ENCODE results near the gene WAS.

The WAS gene

DNA sequence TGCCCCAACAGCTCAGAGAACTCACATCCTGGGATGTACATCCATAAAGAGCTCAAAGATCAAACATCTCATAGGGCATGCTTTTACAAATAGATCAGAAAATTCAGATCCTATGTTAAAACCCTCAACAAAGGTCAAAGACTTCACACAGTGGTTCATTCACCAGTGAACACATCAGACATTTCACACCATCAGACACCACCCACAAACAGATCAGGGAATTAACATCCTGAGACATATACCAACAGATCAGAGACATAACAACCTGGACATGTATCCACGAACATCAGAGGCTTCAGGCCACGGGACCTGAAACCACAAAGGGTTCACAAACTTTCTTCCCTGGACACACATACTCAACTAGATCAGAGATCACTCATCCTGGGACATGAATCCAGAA, 36.4 kb downstream of the WAS start:
- Histone ChIP-seq H3K4me1 (peaks cover 14% of the 10 kb centered on the region), H3K36me3 (no peaks in the 10 kb centered on the region), H4K20me1 (no peaks in the 10 kb centered on the region; the same call in 1 of the 2 replicates), H3K4me3 (no peak overlapping the region), H3K9me3 (no peaks in the 10 kb centered on the region), H3K4me2 (no peak overlapping the region), H3K9ac (no peak overlapping the region), H3K27ac (no peak overlapping the region), H3K27me3 (peaks cover 65% of the 10 kb centered on the region)
- TF ChIP-seq Cebpa-rat (IDR thresholded peaks at IDR 0.05): no peak

DNA sequence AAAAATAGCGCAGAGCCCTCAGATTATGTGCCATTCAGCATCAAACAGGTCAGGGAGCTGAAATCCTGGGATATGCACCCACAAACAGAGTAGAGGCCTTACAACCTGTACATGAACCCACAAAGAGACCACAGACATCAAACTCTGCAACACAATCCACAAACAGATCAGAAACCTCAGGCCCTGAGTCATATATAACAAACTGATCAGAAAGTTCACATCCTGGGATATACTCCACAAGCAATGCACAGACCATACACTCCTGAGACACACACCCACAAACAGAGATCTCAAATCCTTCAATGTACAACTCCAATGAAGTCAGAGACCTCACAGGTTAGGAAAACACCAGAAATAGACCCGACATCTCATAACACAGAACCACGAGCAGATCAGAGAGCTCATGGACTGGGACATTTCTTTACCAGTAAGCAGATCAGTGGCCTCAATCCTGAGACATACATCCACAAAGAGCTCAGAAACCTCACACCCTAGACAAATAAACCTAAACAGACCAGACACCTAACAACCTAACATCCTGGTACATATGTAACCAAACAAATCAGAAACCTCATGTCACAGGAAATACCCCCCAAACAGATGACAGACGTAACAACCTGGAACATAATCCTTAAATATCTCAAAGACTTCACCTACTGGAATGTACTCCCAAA, 37.1 kb downstream of the WAS start:
- Histone ChIP-seq H3K4me3 (no peak overlapping the region), H3K9ac (no peak overlapping the region), H3K9me3 (no peaks in the 10 kb centered on the region), H4K20me1 (no peaks in the 10 kb centered on the region; the same call in 1 of the 2 replicates), H3K4me1 (peaks cover 6% of the 10 kb centered on the region), H3K4me2 (no peak overlapping the region), H3K36me3 (no peaks in the 10 kb centered on the region), H3K27me3 (peaks cover 66% of the 10 kb centered on the region), H3K27ac (no peak overlapping the region)
- TF ChIP-seq Cebpa-rat (IDR thresholded peaks at IDR 0.05): no peak

DNA sequence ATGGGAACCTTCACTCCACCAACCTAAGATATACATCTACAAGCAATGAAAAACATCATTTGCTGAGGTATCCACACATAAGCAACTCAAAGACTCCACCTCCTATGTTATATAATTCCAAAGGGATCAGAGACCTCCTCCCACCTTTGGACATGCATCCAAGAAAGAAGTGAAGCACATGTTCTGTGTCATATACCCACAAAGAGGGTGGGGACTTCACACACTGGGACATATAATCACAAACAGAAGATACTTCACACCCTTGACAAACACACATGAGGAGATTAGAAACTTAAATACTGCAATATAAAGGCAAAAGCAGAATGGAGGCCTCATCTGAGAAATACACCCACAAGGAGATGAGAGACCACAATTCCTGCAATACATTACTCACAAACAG, 38.3 kb downstream of the WAS start:
- Histone ChIP-seq H3K9ac (no peak overlapping the region), H3K27ac (no peak overlapping the region), H3K4me3 (no peak overlapping the region), H4K20me1 (no peaks in the 10 kb centered on the region; the same call in 1 of the 2 replicates), H3K9me3 (no peaks in the 10 kb centered on the region), H3K4me1 (no peaks in the 10 kb centered on the region), H3K4me2 (no peak overlapping the region), H3K36me3 (no peaks in the 10 kb centered on the region), H3K27me3 (peaks cover 67% of the 10 kb centered on the region)
- no peak for TF ChIP-seq Cebpa-rat (IDR thresholded peaks at IDR 0.05)

DNA sequence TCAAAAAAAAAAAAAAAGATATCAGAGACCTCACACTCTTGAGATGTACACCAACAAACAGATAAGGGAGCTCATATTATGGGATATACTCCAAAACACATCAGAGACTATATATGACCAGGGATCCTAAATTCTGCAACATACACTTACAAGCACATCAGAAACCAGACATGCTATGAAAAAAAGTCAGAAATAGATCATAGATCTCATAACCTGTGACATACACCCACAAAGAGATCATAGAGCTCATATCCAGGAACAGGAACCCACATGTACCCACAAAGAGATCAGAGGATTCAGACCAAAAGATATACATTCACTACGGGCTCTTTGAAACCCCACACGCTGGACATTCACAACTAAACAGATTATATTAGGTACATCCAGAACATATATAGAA, 43.0 kb downstream of the WAS start:
- TF ChIP-seq Cebpa-rat (IDR thresholded peaks at IDR 0.05): no peak
- H3K9ac ChIP-seq: no peak overlapping the region
- peaks cover 13% of the 10 kb centered on the region; the same call in 1 of the 2 replicates for H4K20me1 ChIP-seq
- H3K27ac ChIP-seq: no peak overlapping the region
- H3K4me3 ChIP-seq: no peak overlapping the region
- H3K4me2 ChIP-seq: no peak overlapping the region
- no peaks in the 10 kb centered on the region for H3K36me3 ChIP-seq
- H3K9me3 ChIP-seq: no peaks in the 10 kb centered on the region
- H3K27me3 ChIP-seq: peaks cover 78% of the 10 kb centered on the region
- H3K4me1 ChIP-seq: no peaks in the 10 kb centered on the region

DNA sequence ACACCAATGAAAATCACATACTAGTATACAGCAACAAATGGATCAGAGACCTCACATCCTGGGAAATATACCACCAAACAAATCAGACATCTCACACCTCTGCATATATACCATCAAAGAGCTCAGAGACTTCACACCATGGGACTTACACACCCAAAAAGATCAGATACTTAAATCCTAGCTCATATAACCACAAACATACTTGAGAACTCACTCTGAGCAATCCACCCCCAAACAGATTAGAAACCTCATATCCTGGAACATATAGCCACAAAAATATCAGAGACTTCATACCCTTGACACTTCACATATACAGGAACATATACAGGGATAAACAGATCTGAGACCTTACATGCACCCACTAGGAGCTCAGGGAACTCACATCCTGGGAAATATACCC, 45.1 kb downstream of the WAS start:
- Histone ChIP-seq H3K4me3 (no peak overlapping the region), H4K20me1 (0 out of 2 replicates have a peak, but pooled peaks cover 13% of the 10 kb centered on the region), H3K27me3 (peaks cover 84% of the 10 kb centered on the region), H3K9me3 (no peaks in the 10 kb centered on the region), H3K9ac (no peak overlapping the region), H3K4me2 (no peak overlapping the region), H3K27ac (no peak overlapping the region), H3K36me3 (no peaks in the 10 kb centered on the region), H3K4me1 (no peaks in the 10 kb centered on the region)
- no peak for TF ChIP-seq Cebpa-rat (IDR thresholded peaks at IDR 0.05)

DNA sequence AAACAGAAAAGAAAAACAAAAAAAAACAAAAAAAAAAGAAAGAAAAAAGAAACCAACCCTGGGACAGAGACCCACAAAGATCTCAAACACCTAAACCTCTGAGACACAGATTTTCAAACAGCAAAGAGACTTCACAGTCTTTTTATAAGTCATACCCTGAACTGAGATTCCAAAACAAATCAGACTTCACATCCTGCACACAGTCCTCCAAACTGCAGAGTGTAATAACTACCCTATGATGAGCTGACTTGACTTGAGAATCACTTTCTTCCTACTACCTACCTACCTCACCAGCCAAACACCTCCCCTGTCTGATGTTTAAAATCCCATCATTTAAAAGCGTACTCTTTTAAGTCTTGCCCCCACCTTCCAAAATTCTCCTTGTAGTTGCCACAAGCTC, 52.7 kb downstream of the WAS start:
- Histone ChIP-seq H3K4me3 (peak overlapping the region; percentile 62; the same call in 1 of the 2 replicates), H3K9me3 (no peaks in the 10 kb centered on the region), H3K4me1 (peaks cover 10% of the 10 kb centered on the region), H3K36me3 (no peaks in the 10 kb centered on the region), H3K27ac (no peak overlapping the region), H3K27me3 (peaks cover 65% of the 10 kb centered on the region), H3K4me2 (peak overlapping the region; percentile 57), H4K20me1 (no peaks in the 10 kb centered on the region), H3K9ac (no peak overlapping the region)
- no peak for TF ChIP-seq Cebpa-rat (IDR thresholded peaks at IDR 0.05)

DNA sequence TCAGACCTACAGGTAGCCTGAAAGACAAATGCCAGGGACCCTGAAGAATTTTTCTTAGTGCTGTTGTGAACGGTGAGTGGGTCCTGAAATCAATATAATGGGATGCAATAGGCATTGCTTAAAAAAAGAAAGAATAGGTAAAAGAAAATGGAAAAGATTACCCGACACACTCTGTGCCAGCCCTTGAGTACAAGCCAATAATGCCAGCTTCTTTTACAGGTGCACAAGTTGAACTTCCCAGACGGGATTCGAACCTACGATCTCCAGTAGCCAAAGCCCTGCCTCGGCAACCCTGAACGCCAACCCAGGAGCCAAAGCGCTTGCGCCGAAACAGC, 53.2 kb downstream of the WAS start:
- no peak for TF ChIP-seq Cebpa-rat (IDR thresholded peaks at IDR 0.05)
- Histone ChIP-seq H3K27me3 (peaks cover 65% of the 10 kb centered on the region), H4K20me1 (no peaks in the 10 kb centered on the region; the same call in 1 of the 2 replicates), H3K9me3 (no peaks in the 10 kb centered on the region), H3K4me1 (peaks cover 10% of the 10 kb centered on the region), H3K4me3 (peak overlapping the region; percentile 62), H3K4me2 (peak overlapping the region; percentile 57), H3K27ac (no peak overlapping the region), H3K36me3 (no peaks in the 10 kb centered on the region), H3K9ac (no peak overlapping the region)

DNA sequence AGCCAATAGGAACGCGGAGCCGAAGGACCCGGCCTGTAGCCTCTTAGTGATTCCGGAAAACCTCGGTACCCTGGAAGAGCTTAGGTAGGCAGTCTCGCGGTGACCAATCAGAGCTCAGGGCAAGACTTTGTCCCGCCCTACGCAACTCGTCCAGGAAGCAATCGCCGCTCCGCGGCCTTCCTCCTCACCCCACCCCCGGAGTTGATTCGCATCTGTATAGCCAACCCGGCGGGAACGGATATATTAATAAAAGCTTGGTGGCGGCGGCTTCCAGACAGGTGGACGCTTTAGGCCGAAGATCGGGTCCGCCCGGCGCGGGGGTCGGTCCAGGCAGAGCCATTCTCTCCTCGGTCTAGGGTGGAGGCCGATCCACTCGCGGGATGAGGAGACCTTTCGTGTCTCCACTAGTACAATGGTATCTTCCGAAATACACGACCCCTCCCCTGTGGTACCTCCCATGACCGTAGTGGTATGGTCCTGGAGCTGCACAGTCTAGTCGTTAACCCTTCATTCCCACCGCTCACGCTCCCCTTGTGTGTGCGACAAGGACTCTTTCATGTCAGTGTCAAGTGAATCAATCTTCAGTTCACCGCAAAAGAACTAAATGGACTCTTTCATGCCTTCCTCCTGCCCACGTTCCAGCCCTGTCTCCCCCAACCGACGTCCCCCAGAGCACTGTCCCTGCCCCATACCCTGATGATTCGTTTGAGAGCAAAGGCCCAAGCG, 53.8 kb downstream of the WAS start:
- peaks cover 10% of the 10 kb centered on the region for H3K4me1 ChIP-seq
- H3K27me3 ChIP-seq: peaks cover 65% of the 10 kb centered on the region
- H3K36me3 ChIP-seq: no peaks in the 10 kb centered on the region
- H3K27ac ChIP-seq: peak overlapping the region; percentile 78
- no peak for TF ChIP-seq Cebpa-rat (IDR thresholded peaks at IDR 0.05)
- peak overlapping the region; percentile 75 for H3K9ac ChIP-seq
- no peaks in the 10 kb centered on the region; the same call in 1 of the 2 replicates for H4K20me1 ChIP-seq
- H3K4me2 ChIP-seq: peak overlapping the region; percentile 80
- H3K4me3 ChIP-seq: peak overlapping the region; percentile 62
- H3K9me3 ChIP-seq: no peaks in the 10 kb centered on the region

DNA sequence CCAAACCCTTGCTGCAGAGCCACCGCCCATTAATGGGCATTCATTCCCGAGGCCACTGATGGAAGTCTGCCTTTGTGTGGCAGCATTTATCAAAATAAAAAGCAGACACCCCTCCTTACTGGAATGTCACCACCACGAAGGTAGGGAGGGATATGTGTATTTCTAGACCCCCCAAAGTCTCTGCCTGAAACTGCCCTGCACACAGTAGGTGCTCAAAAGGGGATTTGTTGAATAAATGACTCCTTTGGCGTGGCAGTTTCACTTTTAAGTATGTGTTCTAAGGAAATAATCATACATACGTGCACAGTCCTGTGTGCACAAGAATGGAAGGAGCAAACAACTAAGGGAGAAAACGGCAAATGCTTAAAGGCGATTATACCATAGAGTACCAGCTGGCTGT, 54.3 kb downstream of the WAS start:
- Histone ChIP-seq H3K27me3 (peaks cover 69% of the 10 kb centered on the region), H3K9me3 (no peaks in the 10 kb centered on the region), H3K9ac (peak overlapping the region; percentile 75), H3K36me3 (no peaks in the 10 kb centered on the region), H3K4me1 (peaks cover 10% of the 10 kb centered on the region), H3K4me2 (peak overlapping the region; percentile 80), H3K27ac (peak overlapping the region; percentile 78), H3K4me3 (peak overlapping the region; percentile 62), H4K20me1 (no peaks in the 10 kb centered on the region; the same call in 1 of the 2 replicates)
- TF ChIP-seq Cebpa-rat (IDR thresholded peaks at IDR 0.05): no peak
